ENCODE measurements around the gene EGFL6. TPM values are rescaled to one million over a fixed set of nuclear protein-coding genes. Genes with fewer than 3 reads are reported as not detected.

The EGFL6 gene
- total and polyA plus RNA-seq, 4 donors, result 0.02 to 0.23 TPM; not detected in 2

DNA sequence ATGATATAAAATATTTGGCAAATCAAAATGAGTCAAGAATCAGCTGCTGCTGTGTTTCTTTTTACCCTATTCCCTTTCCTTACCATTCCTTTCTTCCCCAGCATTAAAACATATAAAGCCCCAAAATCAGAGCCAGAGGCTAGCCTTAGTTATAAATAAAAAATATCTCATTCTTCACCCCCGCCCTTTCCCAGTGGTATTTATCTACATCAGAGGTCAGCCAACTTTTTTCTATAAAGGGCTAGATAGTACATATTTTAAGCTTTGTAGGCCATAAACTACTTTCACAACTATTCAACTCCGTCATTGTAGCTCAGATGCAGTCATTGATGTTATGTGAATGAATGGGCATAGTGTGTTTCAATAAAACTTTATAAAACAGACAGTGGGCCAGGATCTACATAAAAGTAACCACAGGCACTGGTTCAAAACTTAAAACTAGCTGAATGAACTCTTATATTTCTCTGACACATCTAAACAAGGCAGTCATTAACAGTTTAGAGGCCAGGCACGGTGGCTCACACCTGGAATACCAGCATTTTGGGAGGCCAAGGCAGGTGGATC lies 53.1 kb downstream of the EGFL6 start:
- Histone ChIP-seq H3K9me3 (ENCODE audit: control insufficient read depth in 4 of 4, low read length in 3 of 4) (peaks cover 0 to 5% (median 0%) of the 10 kb centered on the region in 4 donors), H3K36me3 (ENCODE audit: control insufficient read depth in 4 of 4, insufficient read depth in 3 of 4, low read depth in 1 of 4, low read length in 3 of 4) (no peaks in the 10 kb centered on the region), H3K9ac (ENCODE audit: low read depth in 1 of 2, low read length in 2 of 2) (no peak overlapping the region), H3K27me3 (ENCODE audit: control insufficient read depth in 4 of 4, insufficient read depth in 4 of 4, low read length in 3 of 4) (peaks cover 0 to 4% (median 0%) of the 10 kb centered on the region in 4 donors), H3K4me3 (ENCODE audit: low read depth in 1 of 3, low read length in 3 of 3) (no peak overlapping the region), H3K27ac (ENCODE audit: low read depth in 1 of 2, low read length in 2 of 2) (no peak overlapping the region), H3K4me1 (ENCODE audit: control insufficient read depth in 4 of 4, insufficient read depth in 4 of 4, low read length in 3 of 4) (no peaks in the 10 kb centered on the region)
- 86% methylated on average over 3 of the region's 3 CpGs for WGBS
- no peak for DNase-seq (ENCODE audit: low spot score)
- no peak for TF ChIP-seq ATF3 (IDR thresholded peaks at IDR 0.05)
- TF ChIP-seq, protein P1, sequence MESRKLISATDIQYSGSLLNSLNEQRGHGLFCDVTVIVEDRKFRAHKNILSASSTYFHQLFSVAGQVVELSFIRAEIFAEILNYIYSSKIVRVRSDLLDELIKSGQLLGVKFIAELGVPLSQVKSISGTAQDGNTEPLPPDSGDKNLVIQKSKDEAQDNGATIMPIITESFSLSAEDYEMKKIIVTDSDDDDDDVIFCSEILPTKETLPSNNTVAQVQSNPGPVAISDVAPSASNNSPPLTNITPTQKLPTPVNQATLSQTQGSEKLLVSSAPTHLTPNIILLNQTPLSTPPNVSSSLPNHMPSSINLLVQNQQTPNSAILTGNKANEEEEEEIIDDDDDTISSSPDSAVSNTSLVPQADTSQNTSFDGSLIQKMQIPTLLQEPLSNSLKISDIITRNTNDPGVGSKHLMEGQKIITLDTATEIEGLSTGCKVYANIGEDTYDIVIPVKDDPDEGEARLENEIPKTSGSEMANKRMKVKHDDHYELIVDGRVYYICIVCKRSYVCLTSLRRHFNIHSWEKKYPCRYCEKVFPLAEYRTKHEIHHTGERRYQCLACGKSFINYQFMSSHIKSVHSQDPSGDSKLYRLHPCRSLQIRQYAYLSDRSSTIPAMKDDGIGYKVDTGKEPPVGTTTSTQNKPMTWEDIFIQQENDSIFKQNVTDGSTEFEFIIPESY (IDR thresholded peaks at IDR 0.05), result no peak
- no peak for TF ChIP-seq HNF4A (conservative IDR thresholded peaks at IDR 0.05)
- TF ChIP-seq SP1 (IDR thresholded peaks at IDR 0.05), result no peak
- TF ChIP-seq MAX (IDR thresholded peaks at IDR 0.05), result no peak
- TF ChIP-seq FOXA1 (IDR thresholded peaks at IDR 0.05), result no peak
- TF ChIP-seq JUND (IDR thresholded peaks at IDR 0.05), result no peak
- TF ChIP-seq, protein P2, sequence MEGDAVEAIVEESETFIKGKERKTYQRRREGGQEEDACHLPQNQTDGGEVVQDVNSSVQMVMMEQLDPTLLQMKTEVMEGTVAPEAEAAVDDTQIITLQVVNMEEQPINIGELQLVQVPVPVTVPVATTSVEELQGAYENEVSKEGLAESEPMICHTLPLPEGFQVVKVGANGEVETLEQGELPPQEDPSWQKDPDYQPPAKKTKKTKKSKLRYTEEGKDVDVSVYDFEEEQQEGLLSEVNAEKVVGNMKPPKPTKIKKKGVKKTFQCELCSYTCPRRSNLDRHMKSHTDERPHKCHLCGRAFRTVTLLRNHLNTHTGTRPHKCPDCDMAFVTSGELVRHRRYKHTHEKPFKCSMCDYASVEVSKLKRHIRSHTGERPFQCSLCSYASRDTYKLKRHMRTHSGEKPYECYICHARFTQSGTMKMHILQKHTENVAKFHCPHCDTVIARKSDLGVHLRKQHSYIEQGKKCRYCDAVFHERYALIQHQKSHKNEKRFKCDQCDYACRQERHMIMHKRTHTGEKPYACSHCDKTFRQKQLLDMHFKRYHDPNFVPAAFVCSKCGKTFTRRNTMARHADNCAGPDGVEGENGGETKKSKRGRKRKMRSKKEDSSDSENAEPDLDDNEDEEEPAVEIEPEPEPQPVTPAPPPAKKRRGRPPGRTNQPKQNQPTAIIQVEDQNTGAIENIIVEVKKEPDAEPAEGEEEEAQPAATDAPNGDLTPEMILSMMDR (IDR thresholded peaks at IDR 0.05; ENCODE audit: low read depth, low read length, missing input control), result no peak
- no peak for TF ChIP-seq RAD21 (IDR thresholded peaks at IDR 0.05)
- no peak for TF ChIP-seq TAF1 (conservative IDR thresholded peaks at IDR 0.05)
- TF ChIP-seq FOXA2 (IDR thresholded peaks at IDR 0.05), result no peak
- TF ChIP-seq RXRA (IDR thresholded peaks at IDR 0.05), result no peak
- TF ChIP-seq GABPA (IDR thresholded peaks at IDR 0.05 in 1 of 2, conservative IDR thresholded peaks at IDR 0.05 in 1 of 2), result no peak
- TF ChIP-seq HNF4G (IDR thresholded peaks at IDR 0.05), result no peak
- TF ChIP-seq NR2F2 (IDR thresholded peaks at IDR 0.05), result no peak
- TF ChIP-seq EGR1 (IDR thresholded peaks at IDR 0.05; ENCODE audit: low read depth in 2 of 2), result no peak

DNA sequence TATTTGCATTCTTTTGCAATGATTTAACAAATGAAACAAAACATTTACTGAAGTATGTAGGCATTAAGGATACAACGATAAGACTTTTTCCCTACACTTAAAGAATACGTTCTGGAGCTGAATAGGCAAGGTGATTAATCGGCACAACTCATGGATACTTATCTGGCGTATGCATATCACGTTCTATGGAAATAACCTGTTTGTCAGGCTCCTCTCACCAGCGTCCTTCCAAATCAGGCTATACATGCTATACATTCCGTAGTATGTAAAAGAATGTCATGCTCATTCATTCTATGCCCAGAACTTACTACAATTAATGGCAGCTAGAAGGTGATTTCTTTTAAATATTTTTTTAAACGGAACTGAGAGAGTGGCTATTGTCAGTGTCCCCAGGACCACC lies 57.9 kb downstream of the EGFL6 start:
- DNase-seq (ENCODE audit: low spot score), result no peak
- H3K9me3 ChIP-seq (ENCODE audit: control insufficient read depth in 4 of 4, low read length in 3 of 4), result peaks cover 0 to 11% (median 2%) of the 10 kb centered on the region in 4 donors
- H3K9ac ChIP-seq (ENCODE audit: low read depth in 1 of 2, low read length in 2 of 2), result no peak overlapping the region
- no peaks in the 10 kb centered on the region for H3K27me3 ChIP-seq (ENCODE audit: control insufficient read depth in 4 of 4, insufficient read depth in 4 of 4, low read length in 3 of 4)
- H3K36me3 ChIP-seq (ENCODE audit: control insufficient read depth in 4 of 4, insufficient read depth in 3 of 4, low read depth in 1 of 4, low read length in 3 of 4), result no peaks in the 10 kb centered on the region
- WGBS, result 91% methylated on average over 8 of the region's 8 CpGs
- no peak overlapping the region for H3K27ac ChIP-seq (ENCODE audit: low read depth in 1 of 2, low read length in 2 of 2)
- no peaks in the 10 kb centered on the region for H3K4me1 ChIP-seq (ENCODE audit: control insufficient read depth in 4 of 4, insufficient read depth in 4 of 4, low read length in 3 of 4)
- H3K4me3 ChIP-seq (ENCODE audit: low read depth in 1 of 3, low read length in 3 of 3), result no peak overlapping the region
- no peak for TF ChIP-seq YY1 (IDR thresholded peaks at IDR 0.05)
- no peak for TF ChIP-seq NR2F2 (IDR thresholded peaks at IDR 0.05)
- TF ChIP-seq MAX (IDR thresholded peaks at IDR 0.05), result no peak
- TF ChIP-seq, protein P1 (IDR thresholded peaks at IDR 0.05), result no peak
- no peak for TF ChIP-seq EGR1 (IDR thresholded peaks at IDR 0.05; ENCODE audit: low read depth in 2 of 2)
- no peak for TF ChIP-seq GABPA (IDR thresholded peaks at IDR 0.05 in 1 of 2, conservative IDR thresholded peaks at IDR 0.05 in 1 of 2)
- no peak for TF ChIP-seq TAF1 (conservative IDR thresholded peaks at IDR 0.05)
- no peak for TF ChIP-seq ATF3 (IDR thresholded peaks at IDR 0.05)
- TF ChIP-seq FOXA2 (IDR thresholded peaks at IDR 0.05), result no peak
- TF ChIP-seq SP1 (IDR thresholded peaks at IDR 0.05), result no peak
- TF ChIP-seq HNF4G (IDR thresholded peaks at IDR 0.05), result no peak
- TF ChIP-seq, protein P2 (IDR thresholded peaks at IDR 0.05; ENCODE audit: low read depth, low read length, missing input control), result no peak
- TF ChIP-seq, protein P3, sequence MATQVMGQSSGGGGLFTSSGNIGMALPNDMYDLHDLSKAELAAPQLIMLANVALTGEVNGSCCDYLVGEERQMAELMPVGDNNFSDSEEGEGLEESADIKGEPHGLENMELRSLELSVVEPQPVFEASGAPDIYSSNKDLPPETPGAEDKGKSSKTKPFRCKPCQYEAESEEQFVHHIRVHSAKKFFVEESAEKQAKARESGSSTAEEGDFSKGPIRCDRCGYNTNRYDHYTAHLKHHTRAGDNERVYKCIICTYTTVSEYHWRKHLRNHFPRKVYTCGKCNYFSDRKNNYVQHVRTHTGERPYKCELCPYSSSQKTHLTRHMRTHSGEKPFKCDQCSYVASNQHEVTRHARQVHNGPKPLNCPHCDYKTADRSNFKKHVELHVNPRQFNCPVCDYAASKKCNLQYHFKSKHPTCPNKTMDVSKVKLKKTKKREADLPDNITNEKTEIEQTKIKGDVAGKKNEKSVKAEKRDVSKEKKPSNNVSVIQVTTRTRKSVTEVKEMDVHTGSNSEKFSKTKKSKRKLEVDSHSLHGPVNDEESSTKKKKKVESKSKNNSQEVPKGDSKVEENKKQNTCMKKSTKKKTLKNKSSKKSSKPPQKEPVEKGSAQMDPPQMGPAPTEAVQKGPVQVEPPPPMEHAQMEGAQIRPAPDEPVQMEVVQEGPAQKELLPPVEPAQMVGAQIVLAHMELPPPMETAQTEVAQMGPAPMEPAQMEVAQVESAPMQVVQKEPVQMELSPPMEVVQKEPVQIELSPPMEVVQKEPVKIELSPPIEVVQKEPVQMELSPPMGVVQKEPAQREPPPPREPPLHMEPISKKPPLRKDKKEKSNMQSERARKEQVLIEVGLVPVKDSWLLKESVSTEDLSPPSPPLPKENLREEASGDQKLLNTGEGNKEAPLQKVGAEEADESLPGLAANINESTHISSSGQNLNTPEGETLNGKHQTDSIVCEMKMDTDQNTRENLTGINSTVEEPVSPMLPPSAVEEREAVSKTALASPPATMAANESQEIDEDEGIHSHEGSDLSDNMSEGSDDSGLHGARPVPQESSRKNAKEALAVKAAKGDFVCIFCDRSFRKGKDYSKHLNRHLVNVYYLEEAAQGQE (IDR thresholded peaks at IDR 0.05), result no peak
